ENCODE measurements around the gene ATXN7L1.
"Not testable (repeated sequence)": the region's sequence is repeated elsewhere in the genome, so short reads cannot be mapped to it uniquely, and the experiment has no call there.

ATXN7L1 gene

DNA sequence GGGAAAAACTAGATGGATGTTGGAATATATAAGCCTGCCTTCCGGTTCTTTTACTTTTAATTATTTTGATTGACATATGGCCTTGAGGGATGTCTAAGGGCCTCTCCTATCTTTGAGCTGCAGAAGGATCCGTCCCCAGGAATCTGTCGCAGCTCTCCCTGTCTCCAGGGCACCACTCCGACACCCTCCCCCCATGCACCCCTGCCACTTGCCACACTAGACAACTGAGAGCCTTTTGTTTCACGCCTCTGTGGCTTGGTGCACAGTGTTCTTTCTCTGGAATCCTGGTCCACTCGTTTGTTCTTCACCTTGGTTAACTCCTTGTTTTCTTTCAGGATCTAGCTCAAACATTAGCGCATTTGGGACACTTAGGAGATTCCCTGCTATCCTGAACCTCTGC, 171.0 kb downstream of the ATXN7L1 start:
- DNase-seq (ENCODE audit: low read depth in 2 of 2) = no peak

DNA sequence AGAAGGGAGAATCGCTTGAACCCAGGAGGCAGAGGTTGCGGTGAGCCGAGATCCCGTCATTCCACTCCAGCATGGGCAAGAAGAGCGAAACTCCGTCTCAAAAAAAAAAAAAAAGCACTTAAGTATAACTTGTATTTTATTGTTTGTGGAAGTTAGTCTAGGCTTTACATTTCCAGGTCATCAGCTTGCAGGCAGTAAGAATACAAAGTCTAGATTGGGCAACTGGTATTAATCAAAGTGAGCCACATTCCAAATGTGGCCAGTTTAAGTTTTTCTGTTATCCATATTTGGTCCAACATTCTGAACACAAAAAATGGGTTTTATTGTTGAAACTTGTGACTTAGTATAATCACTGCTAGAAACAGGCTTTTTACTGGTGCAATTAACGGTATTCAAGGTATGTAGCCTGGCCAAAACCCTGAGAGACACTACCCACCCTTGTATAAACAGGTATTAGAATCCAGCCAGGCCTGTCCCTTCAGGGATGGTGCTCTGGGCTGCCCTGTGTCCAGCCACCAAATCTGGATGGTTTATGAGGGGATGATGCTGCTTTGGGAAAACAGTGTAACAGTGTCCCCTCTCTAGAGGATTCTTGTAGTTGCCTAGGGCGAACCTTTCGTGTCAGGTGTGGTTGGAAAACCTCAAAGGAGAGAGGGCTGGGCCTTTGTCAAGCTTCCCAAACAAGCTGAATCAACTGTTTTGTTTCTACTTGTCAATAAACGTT, 173.0 kb downstream of the ATXN7L1 start:
- no peak for DNase-seq (ENCODE audit: low read depth in 2 of 2)

DNA sequence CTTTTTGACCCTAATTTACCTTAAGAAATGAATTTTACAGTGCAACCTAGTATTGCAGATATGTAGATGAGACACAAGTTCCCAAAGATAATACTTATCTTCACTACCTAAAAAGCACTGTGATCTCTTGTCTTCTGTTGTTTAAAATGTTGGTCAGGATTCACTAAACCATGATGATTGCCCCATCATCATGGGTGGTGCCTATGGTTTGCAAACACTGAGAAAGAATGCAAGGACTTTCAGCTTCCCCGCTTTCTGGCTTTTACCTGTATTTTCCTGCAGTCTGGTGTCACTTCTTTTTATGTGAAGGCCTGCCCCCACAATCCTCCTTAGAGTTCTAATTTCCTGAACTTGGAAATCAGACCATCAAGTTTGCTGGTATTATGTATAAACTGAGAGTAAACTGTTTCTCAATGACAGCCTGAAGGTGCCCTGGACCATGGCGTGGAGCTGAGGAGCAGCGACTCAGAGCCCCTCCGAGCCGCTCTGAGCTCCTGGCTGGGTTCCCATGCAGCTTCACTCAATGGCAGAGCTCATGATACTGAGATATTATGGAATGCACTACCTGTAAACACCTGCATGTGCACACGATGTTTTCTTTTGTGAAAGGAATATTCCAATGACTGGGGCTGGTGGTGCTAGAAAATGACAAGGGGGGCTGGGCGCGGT, 176.7 kb downstream of the ATXN7L1 start:
- DNase-seq (ENCODE audit: low read depth in 2 of 2) = no peak

DNA sequence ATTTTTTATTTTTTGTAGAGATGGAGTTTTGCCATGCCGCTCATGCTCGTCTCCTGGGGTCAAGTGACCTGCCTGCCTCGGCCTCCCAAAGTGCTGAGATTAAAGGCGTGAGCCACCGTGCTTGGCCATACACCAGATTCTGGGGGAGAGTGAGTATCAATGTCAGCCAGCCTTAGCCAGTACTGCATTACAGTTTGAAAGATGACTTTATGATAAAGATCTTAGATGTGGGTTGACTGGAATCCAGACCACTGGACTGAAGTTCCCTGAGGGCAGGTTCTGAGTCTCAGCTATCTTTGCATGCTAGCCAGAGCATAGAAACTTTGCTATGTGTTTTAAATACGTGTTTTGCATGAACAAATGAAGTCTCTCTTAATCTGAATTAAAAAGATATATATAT, 177.9 kb downstream of the ATXN7L1 start:
- no peak for DNase-seq (ENCODE audit: low read depth in 2 of 2)

DNA sequence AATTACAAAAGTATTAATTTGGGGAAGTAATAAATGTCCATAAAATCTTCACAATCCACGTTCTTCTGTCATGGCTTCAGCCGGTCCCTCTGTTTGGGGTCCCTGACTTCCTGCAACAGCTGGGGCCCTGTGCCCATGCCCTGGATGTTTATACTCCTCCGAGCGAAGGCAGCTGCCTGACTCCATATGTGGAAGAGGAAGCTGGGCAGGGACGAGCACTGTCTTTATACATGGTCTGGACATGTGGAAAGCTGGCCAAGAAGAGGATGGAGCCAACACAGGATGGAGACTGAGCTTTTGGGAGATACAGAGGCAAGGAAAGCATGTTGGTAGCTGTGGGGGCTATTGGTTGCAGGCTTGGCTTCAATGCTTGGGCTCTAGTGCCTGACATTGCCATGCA, 178.6 kb downstream of the ATXN7L1 start:
- DNase-seq (ENCODE audit: low read depth in 2 of 2) = no peak

DNA sequence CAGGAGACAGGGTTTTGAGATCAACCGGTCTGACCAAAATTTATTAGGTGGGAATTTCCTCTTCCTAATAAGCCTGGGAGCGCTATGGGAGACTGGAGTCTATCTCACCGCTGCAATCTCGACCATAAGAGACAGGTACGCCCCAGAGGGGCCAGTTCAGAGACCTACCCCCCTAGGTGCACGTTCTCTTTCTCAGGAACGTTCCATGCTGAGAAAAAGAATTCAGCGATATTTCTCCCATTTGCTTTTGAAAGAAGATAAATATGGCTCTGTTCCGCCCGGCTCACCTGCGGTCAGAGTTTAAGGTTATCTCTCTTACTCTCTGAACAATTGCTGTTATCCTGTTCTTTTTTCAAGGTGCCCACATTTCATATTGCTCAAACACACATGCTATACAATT, 179.2 kb downstream of the ATXN7L1 start:
- not testable (repeated sequence) for DNase-seq (ENCODE audit: low read depth in 2 of 2)

DNA sequence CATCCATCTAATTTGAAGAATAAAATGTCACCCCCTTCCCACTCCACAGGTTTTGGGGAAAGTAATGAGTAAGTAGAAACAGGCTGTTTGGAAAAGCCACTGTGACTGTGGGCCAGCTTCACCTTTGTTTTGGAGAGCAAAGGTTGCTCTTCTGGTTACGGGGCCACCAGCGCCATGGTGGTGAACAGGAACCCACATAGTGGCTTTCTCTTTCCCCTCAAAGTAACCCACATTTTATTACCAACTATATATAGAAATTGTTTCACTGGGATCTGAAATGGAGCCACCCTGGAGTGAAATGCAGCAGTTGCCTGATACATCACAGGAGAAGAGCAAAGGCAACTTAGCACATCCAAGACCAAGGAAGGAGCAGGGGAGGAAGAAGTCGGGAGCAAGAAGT, 182.8 kb downstream of the ATXN7L1 start:
- DNase-seq (ENCODE audit: low read depth in 2 of 2) = no peak

DNA sequence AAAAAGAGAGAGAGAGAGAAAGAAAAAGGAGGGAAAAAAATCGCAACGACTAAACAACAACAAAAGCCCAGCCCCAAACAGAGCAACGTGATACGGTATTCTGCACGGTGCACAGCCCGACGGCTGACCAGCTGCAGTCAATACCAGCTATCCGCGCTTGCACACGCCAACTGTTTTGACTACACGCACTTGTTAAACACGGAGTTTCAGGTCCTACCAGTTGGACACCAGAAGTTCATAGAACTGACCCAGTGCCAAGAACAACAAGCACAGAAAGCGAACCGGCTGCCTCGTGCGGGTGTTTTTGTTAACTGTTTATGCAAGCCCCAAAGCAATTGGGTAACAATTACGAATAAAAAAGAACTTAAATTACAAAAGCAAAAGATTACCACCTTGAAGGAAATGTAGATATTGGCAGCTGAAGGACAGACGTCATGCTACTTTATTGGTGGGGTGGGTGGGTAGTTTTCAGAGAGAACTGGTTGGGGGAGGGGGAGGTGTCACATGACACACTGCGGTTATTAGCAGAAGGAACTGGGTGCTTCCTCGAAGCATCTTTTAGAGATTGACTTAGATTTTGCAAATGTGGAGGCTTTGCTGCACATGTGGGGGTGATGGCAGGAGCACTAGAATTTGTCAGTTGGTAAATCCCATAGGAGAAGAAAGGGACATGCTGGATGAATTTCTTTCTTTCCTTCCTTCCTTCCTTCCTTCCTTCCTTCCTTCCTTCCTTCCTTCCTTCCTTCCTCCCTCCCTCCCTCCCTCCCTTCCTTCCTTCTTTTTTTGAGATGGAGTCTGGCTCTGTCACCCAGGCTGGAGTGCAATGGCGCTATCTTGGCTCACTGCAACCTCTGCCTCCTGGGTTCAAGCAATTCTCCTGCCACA, 184.5 kb downstream of the ATXN7L1 start:
- DNase-seq (ENCODE audit: low read depth in 2 of 2) = no peak

DNA sequence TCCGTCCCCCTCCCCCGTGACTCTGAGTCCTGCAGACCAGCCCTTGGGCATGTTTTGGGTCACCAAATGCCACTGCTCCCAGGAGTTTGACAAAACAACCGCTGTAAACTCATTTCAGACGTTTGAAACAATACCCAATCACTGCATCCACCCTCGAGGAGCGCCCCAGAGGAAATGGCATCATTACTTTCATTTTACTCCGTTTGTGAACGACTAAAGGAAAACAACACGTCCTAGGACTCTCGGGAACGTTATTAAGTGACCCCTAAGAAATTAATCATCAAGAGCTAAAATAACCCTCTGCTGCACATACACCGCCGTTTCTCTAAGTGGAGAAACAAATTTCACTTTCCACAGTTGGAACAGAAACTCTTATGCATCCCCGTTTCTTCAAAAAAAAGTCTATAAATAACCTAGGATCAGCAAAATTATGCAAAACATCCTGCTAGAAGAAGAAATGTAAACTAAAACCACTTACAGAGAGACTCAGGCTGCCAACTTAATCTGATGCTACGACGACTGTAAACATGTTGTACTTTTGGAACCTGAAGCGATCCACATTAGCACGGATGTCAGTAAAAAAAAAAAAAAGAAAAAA, 185.2 kb downstream of the ATXN7L1 start:
- no peak for DNase-seq (ENCODE audit: low read depth in 2 of 2)

DNA sequence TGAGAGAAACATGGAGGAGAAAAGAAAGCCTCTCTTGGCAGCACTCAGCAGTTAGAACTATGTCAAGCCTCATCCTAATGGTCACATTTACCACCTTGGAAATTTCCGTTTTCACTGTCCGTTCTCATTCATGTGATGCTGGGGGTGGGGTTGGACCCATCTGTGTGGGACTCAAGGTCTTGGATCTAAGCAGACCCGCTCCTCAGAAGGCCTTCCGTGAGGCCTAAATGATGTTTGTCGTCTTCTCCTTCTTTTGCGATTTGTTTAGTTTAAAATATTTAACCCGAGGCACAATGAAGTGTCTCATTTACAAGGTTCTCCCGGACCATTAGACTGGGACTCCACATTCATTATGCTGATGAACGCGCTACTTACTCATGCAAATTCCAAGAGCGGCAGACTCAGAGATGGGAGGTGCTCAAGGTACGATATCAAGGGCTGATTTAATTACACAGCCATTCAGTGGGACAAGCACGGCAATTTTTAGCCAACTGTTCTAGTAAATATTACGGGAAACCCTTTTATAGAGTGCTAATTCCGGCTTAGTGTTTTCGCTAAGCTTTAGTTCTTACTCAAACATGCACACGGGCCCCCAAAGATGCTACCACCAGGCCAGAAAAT, 186.0 kb downstream of the ATXN7L1 start:
- DNase-seq (ENCODE audit: low read depth in 2 of 2) = no peak

DNA sequence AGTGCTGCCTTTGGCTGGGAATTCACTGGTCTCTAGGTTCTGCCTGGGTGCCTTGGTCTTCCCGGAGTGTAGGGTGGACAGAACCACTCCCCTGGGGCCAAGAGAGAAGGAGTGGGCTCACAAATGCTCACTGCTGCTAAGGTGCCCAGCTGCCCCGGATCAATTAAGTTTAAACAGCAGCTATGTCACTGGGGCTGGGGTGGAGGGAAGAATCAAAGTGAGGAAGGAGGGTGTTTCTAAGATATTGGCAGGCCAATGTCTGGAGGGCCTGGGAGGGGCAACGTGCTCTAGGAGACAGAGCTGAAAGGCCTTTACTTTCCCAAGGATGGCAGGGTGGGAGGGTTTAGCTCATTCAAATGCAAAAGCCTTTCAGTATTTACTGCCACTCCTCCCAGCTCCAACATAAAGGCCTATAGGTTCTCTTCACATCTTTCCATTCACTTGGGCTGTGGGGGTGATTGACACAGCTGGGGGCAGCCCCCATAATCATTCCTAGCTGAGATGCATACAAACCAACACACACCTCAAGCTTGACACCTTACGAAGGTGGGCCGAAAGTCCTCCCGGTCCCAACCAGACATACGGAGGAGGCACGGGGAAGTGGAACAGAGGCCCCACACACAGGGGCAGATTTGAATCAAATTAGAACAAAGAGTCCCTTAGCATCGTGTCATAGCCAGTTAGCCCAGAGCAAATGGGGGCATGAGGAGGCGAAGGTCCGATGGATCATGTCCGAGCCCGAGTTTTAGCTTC, 187.2 kb downstream of the ATXN7L1 start:
- DNase-seq (ENCODE audit: low read depth in 2 of 2) = no peak

DNA sequence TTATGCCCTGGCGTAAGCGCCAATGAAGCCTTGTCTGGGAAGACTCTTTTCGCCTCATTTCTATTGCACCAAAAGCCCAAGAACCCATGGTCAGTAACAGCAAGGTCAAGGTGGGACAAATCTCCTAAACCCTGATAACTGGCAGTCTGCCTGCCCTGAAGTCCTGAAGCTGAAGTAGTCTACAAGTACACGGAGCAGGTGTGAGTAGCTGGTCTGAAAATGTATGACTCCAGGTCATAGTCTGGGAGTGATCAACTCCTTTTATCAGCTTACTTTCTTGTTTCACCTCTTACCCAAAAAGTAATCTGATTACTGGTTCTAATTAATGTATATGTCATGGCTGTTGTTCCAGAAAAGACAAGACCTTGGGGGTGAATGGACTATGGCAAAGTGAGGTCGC, 187.8 kb downstream of the ATXN7L1 start:
- no peak for DNase-seq (ENCODE audit: low read depth in 2 of 2)

DNA sequence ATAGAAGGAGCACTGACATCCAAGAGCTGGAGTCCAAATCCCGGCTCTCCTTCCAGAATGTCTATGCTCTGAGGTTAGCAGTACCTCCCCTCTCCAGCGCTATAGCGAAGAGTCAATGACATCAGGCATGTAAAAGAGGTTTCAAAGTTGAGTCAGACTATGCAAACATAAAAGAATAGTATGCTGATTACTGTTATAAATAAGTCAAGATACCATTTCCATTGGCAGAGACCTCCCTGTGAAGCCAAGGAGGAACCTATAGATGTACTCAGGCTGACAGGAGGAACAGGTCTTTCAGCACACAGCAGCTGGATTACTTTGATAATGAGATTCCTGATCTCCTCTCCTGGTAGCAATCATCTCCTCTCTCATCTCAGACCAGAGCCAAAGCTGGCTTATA, 191.2 kb downstream of the ATXN7L1 start:
- DNase-seq (ENCODE audit: low read depth in 2 of 2) = no peak

DNA sequence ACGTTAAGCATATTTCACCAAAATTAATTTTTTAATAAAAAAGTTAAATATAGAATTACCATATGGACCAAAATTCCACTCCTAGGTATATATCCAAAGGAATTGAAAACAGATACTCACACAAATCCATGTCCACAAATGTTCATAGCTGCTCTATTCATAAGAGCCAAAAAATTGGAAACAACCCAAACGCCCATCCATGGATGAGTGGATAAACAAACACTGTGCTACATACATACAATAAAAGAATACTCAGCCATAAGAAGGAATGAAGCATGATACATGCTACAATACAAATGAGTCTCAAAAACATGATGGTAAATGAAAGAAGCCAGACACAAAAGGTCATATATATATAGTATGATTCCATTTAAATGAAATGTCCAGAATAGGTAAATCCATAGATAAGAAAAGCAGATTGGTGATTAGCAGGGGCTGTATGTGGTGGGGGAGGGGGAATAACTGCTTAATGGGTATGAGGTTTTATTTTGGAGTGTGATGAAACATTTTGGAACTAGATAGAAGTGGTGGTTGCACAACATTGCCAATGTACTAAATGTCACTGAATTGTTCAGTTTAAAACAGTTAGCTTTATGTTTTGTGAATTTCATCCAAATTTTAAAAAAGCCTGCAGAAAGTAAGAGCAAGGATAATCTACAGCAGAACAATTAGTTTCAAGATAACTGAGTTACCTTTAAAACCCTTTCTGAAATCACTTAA, 193.9 kb downstream of the ATXN7L1 start:
- no peak for DNase-seq (ENCODE audit: low read depth in 2 of 2)

DNA sequence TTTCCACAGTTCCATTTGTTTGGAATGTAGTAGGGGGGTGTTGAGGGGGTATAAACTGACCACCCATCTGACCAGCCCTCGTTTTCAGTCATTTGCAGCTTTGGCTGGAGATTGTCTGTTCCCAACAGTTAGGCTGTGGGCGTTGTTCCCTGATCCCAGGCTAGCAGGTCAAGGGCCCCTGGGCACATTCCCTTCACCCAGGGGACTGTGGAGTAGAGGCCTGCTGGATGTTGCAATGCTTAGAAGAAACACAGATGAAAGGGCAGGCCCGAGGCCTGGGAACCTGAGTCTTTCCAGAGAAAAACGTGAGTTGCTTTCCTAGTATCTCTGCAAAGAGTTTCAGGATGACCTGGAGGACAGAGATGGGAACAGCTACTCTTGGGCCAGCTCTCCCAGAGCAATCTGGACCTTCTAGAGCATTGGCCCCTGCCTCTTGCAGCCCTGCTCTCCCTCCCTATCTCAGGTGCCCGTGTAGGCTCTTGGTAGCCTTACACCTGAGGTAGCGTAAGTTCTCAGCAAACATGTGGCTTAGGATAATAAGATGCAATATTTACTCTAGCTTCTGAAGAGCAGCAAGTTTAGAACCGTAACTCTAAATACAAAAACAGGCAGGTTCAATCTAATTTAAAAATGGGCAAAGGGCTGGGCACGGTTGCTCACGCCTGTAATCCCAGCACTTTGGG, 195.8 kb downstream of the ATXN7L1 start:
- no peak for DNase-seq (ENCODE audit: low read depth in 2 of 2)

DNA sequence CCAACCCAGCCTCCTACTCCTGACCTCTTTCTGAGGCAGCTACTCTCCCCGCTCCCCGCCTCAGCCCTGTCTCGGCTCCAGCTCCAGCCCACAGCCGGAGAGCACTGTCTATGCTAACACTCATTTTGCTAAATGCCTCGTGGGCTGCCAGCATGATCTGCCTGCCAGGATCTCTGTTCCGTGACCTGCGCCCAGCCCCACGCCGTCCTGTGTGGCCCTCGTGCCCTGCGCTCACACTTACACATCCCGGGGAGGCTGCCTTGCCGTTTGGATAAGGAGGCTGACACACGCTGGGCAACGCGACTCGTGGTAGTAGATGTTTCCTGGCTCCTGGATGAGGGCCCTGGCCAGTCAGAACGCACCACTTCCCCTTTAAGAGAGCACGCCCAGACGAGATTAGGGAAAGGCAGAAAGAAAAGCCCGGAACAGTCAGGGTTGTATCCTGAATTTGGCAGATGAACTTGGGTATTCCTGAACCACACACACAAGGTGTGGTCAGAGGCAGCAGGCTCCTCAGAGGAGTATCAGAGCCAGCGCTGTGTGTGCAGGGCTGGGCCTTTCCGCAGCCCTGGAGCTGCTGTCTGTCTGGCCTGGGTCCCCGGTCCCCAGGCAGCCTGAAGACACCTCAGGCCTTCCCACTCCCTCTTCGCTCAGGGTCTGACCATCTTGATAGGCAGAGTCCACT, 197.4 kb downstream of the ATXN7L1 start:
- no peak for DNase-seq (ENCODE audit: low read depth in 2 of 2)

DNA sequence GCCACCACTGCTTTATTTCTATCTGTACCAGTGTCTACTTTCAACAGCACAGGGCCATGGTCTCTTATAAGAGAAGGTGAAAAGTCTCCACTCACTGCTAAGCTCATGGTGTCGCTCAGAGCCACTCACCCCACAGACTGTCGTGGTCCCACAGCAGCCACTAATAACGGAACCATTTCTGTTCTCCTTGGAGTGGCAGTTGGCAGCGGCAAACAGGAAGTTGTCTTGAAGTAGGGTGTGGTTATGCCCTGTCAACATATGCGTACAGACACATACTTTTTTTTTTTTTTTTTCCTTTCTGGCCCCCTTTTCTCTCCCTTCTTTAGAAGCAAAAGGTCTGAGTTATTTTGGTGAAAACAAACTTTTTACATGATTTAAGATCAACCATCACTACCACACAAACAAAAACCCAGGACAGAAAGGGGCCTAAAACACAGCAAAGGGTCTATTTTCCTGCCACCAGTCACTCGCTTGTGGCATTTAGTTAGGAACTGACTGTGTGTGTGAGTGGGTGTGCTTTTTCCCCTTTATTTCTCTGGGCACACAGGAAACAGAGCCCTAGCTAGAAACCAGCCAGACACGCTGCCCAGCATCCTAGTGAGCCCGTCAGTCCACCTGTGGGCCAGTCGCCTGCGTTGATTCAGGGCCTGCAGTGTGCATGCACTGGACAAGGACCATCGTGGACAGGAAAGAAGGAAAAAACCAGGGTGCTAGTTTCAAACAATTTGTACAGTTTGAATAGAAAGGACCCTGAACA, 198.4 kb downstream of the ATXN7L1 start:
- DNase-seq (ENCODE audit: low read depth in 2 of 2) = no peak

DNA sequence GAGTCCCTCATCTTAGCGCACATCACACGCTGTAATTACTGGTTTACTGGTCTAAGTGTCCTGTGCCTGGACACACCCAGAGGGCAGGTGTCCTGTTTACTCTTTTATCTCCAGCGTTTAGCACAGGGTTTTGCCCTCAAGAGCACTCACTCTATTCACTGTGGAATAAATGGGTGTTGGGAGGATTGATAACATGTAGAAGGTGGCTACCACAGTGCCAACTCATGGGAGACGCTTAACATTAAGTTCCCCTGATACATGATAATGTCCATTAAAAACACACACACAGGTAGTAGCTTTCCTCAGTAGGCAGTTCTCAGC, 199.0 kb downstream of the ATXN7L1 start:
- DNase-seq (ENCODE audit: low read depth in 2 of 2) = no peak

DNA sequence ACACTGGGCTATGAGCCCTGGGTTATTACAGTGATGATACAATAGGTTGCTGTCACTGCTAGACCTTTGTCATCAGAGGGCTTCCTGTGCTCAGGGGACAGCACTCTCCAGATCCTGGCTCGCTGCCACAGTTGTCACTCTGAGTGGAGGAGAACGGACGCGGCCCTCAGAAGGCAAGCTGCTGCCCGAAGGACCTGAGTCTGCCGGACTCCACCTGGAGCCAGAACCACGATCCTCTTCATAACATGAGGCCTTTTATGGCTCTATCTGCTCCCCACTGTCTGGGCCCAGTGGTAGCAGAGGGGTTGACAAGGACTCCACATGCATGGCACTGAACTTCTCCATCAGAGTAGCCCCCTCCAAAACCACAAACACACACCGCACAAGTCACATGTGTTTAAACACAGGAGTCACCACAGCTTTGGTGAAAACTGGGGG, 200.4 kb downstream of the ATXN7L1 start:
- peak in 1 of 2 donors; percentile 42 for DNase-seq (ENCODE audit: low read depth in 2 of 2)

Measured in activated CD4-positive, alpha-beta T cell treated with anti-CD3 and anti-CD28 coated beads for 24 hours (primary cell).